SK-N-SH (cell line): ENCODE measurements around the gene CPSF4. TPM values are rescaled to one million over a fixed set of nuclear protein-coding genes. Genes with fewer than 3 reads are reported as not detected.
A peak's percentile ranks its signal among the peaks of the same experiment; 100 is the strongest.

Experiments used
- CTCF ChIA-PET: fragments of 300-600, 350-600 bp; formaldehyde crosslinking; extraction: SDS; loops from one replicate; lab custom pipeline; 2021; lab: Yijun Ruan, JAX
- POLR2A ChIA-PET: fragments of 350-600 bp; sonication (Branson Sonifier 250); formaldehyde crosslinking; extraction: SDS; loops from one replicate; lab custom pipeline; 2020; ENCODE audit warnings: antibody characterized with exemption, inconsistent platforms; lab: Yijun Ruan, JAX
- DNase-seq: peaks from one replicate; pipeline ENCODE4 v3.0.0; 2012
- H2AFZ ChIP-seq: fragments of 200-600 bp; sonication (generic); 2 replicates; pipeline ENCODE4 v1.8.1; 2016; ENCODE audit warnings: antibody characterized with exemption, mild to moderate bottlenecking, low read depth
- H3F3A ChIP-seq: fragments of 200-600 bp; sonication (generic); replicated peaks from 2 replicates; pipeline ENCODE3; 2016; ENCODE audit warnings: antibody characterized with exemption, mild to moderate bottlenecking; ENCODE audit not compliant: insufficient read depth
- H3K27ac ChIP-seq, 2 experiments: fragments of 200-500 bp in 1 of 2; fragments of 200-600 bp in 1 of 2; sonication (Bioruptor generic) in 1 of 2; sonication (generic), shearing (Covaris generic) in 1 of 2; 2 replicates each; pipeline versions ENCODE4 v1.5.1 to v1.6.1; 2014 to 2016; ENCODE audit warnings: low read depth in 2 of 2, inconsistent platforms in 1 of 2, low read length in 1 of 2, mild to moderate bottlenecking in 1 of 2, mixed read lengths in 1 of 2
- H3K27me3 ChIP-seq: fragments of 200-600 bp; sonication (generic), shearing (Covaris generic); 2 replicates; pipeline ENCODE4 v1.6.1; 2016; ENCODE audit warnings: mixed run types; ENCODE audit not compliant: insufficient read depth
- H3K36me3 ChIP-seq, 2 experiments: fragments of 200-500 bp in 1 of 2; fragments of 200-600 bp in 1 of 2; sonication (Bioruptor generic) in 1 of 2; sonication (generic) in 1 of 2; replicated peaks in 1 of 2; 2 replicates each; pipeline versions ENCODE3 to v1.5.1; 2014 to 2016; ENCODE audit warnings: low read length in 1 of 2, mild to moderate bottlenecking in 1 of 2; ENCODE audit not compliant: insufficient read depth in 2 of 2, control insufficient read depth in 1 of 2
- H3K4me1 ChIP-seq, 2 experiments: fragments of 200-500 bp in 1 of 2; fragments of 200-600 bp in 1 of 2; sonication (Bioruptor generic) in 1 of 2; sonication (generic), shearing (Covaris generic) in 1 of 2; 2 replicates each; pipeline versions ENCODE4 v1.5.1 to v1.6.1; 2014 to 2016; ENCODE audit warnings: low read depth in 1 of 2, low read length in 1 of 2, mixed run types in 1 of 2; ENCODE audit not compliant: insufficient read depth in 2 of 2, control insufficient read depth in 1 of 2
- H3K4me2 ChIP-seq: fragments of 200-600 bp; sonication (generic), shearing (Covaris generic); 2 replicates; pipeline ENCODE4 v1.6.1; 2017; ENCODE audit warnings: mixed run types
- H3K4me3 ChIP-seq, 2 experiments: fragments of 200-500 bp in 1 of 2; fragments of 200-600 bp in 1 of 2; sonication (Bioruptor generic) in 1 of 2; sonication (generic), shearing (Covaris generic) in 1 of 2; 2 replicates each; pipeline versions ENCODE4 v1.5.1 to v1.8.1; 2014 to 2016; ENCODE audit warnings: low read depth in 2 of 2, inconsistent platforms in 1 of 2, low read length in 1 of 2, mild to moderate bottlenecking in 1 of 2, mixed read lengths in 1 of 2, moderate library complexity in 1 of 2
- H3K79me2 ChIP-seq: fragments of 200-600 bp; sonication (generic); 2 replicates; pipeline ENCODE4 v1.8.1; 2017; ENCODE audit warnings: mild to moderate bottlenecking; ENCODE audit not compliant: insufficient read depth
- H3K9ac ChIP-seq: fragments of 200-600 bp; sonication (generic); 2 replicates; pipeline ENCODE4 v1.6.1; 2017; ENCODE audit warnings: mixed run types
- H3K9me2 ChIP-seq: fragments of 200-600 bp; sonication (generic); 2 replicates; pipeline ENCODE4 v1.6.1; 2017; ENCODE audit warnings: mixed run types
- H3K9me3 ChIP-seq: fragments of 200-600 bp; sonication (generic); 2 replicates; pipeline ENCODE4 v1.6.1; 2017; ENCODE audit warnings: mixed run types, mild to moderate bottlenecking, moderate library complexity
- H4K20me1 ChIP-seq: fragments of 200-600 bp; sonication (generic); 2 replicates; pipeline ENCODE4 v1.6.1; 2017; ENCODE audit warnings: mild to moderate bottlenecking, mixed run types; ENCODE audit not compliant: insufficient read depth
- CHD2 ChIP-seq: fragments of 150-350 bp; IDR thresholded peaks from 2 replicates; pipeline ENCODE4 v1.6.1; 2018; ENCODE audit warnings: low read length; ENCODE audit not compliant: partially characterized antibody
- FOSL2 ChIP-seq: IDR thresholded peaks from 2 replicates; pipeline ENCODE4 v1.4.0; 2012; ENCODE audit warnings: low read depth, mild to moderate bottlenecking, moderate library complexity, borderline replicate concordance
- FOXJ3 ChIP-seq: sonication (generic); formaldehyde crosslinking; IDR thresholded peaks from 2 replicates; pipeline ENCODE4 v1.5.1; 2020; ENCODE audit warnings: mild to moderate bottlenecking, missing genetic modification reagents
- FOXM1 ChIP-seq: IDR thresholded peaks from 2 replicates; pipeline ENCODE4 v1.4.0; 2012; ENCODE audit warnings: low read depth, mild to moderate bottlenecking
- GABPA ChIP-seq: IDR thresholded peaks from 2 replicates; pipeline ENCODE4 v1.4.0; 2012; ENCODE audit warnings: low read depth, mild to moderate bottlenecking
- GATA2 ChIP-seq: sonication (generic); formaldehyde crosslinking; IDR thresholded peaks from 2 replicates; pipeline ENCODE4 v1.5.0; 2020; ENCODE audit warnings: mild to moderate bottlenecking, missing genetic modification reagents
- MEF2A ChIP-seq: IDR thresholded peaks from 2 replicates; pipeline ENCODE4 v1.4.0; 2012; ENCODE audit warnings: low read depth, borderline replicate concordance
- NFIC ChIP-seq: IDR thresholded peaks from 2 replicates; pipeline ENCODE4 v1.4.0; 2012; ENCODE audit warnings: borderline replicate concordance
- NRF1 ChIP-seq: IDR thresholded peaks from 2 replicates; pipeline ENCODE4 v1.6.1; 2012; ENCODE audit warnings: low read depth, mild to moderate bottlenecking, low read length
- POLR2AphosphoS5 ChIP-seq: IDR thresholded peaks from 2 replicates; pipeline ENCODE4 v1.6.1; 2012; ENCODE audit warnings: low read depth, low read length
- RAD21 ChIP-seq: IDR thresholded peaks from 2 replicates; pipeline ENCODE4 v1.6.1; 2012; ENCODE audit warnings: mild to moderate bottlenecking, low read length
- RCOR1 ChIP-seq: fragments of 150-350 bp; IDR thresholded peaks from 2 replicates; pipeline ENCODE4 v1.6.1; 2017; ENCODE audit warnings: antibody characterized with exemption, low read length
- RFX5 ChIP-seq: IDR thresholded peaks from 2 replicates; pipeline ENCODE4 v1.6.1; 2012; ENCODE audit warnings: mild to moderate bottlenecking, improper control_type of control experiment, low read length
- SIN3A ChIP-seq: IDR thresholded peaks from 2 replicates; pipeline ENCODE4 v1.6.1; 2012; ENCODE audit warnings: low read depth, mild to moderate bottlenecking, low read length, moderate library complexity, borderline replicate concordance
- SMC3 ChIP-seq: IDR thresholded peaks from 2 replicates; pipeline ENCODE4 v1.6.1; 2012; ENCODE audit warnings: low read depth, low read length, improper control_type of control experiment
- TEAD4 ChIP-seq: IDR thresholded peaks from 2 replicates; pipeline ENCODE4 v1.4.0; 2012; ENCODE audit warnings: mild to moderate bottlenecking, borderline replicate concordance; ENCODE audit not compliant: insufficient read depth
- YY1 ChIP-seq: IDR thresholded peaks from 2 replicates; pipeline ENCODE4 v1.4.0; 2012; ENCODE audit warnings: low read depth, mild to moderate bottlenecking
- WGBS: methylation state at CpG from one replicate; pipeline ENCODE4 v1.1.6; 2017; ENCODE audit warnings: low lambda C conversion rate; 5-methylcytosine and 5-hydroxymethylcytosine counted together
- polyA plus RNA-seq, 3 experiments: library from polyadenylated mRNA; depleted of rRNA; stranded (reverse); fragments of >200 nt; gene quantifications; 2 replicates each; pipeline ENCODE4 v1.2.3, GENCODE V29; 2012
- TF ChIP-seq, protein P1 (sequence below): IDR thresholded peaks from 2 replicates; pipeline ENCODE4 v1.4.0; 2012; ENCODE audit warnings: low read depth, borderline replicate concordance
- TF ChIP-seq, protein P2 (sequence below): IDR thresholded peaks from 2 replicates; pipeline ENCODE4 v1.4.0; 2012; ENCODE audit warnings: low read depth, borderline replicate concordance
- TF ChIP-seq, protein P3 (sequence below): fragments of 200-600 bp; sonication (generic); IDR thresholded peaks from 2 replicates; pipeline ENCODE4 v1.6.1; 2017; ENCODE audit warnings: antibody characterized with exemption, mild to moderate bottlenecking, moderate library complexity
- TF ChIP-seq, protein P4 (sequence below): IDR thresholded peaks from 2 replicates; pipeline ENCODE4; 2012
- TF ChIP-seq, protein P5 (sequence below): fragments of 150-350 bp; IDR thresholded peaks from 2 replicates; pipeline ENCODE4 v1.6.1; 2017; ENCODE audit warnings: antibody characterized with exemption, low read length, low read depth, borderline replicate concordance

CPSF4 gene
- polyA plus RNA-seq, 1 of the 3 experiments (the other 2 are of a cell fraction), result 101 TPM

DNA sequence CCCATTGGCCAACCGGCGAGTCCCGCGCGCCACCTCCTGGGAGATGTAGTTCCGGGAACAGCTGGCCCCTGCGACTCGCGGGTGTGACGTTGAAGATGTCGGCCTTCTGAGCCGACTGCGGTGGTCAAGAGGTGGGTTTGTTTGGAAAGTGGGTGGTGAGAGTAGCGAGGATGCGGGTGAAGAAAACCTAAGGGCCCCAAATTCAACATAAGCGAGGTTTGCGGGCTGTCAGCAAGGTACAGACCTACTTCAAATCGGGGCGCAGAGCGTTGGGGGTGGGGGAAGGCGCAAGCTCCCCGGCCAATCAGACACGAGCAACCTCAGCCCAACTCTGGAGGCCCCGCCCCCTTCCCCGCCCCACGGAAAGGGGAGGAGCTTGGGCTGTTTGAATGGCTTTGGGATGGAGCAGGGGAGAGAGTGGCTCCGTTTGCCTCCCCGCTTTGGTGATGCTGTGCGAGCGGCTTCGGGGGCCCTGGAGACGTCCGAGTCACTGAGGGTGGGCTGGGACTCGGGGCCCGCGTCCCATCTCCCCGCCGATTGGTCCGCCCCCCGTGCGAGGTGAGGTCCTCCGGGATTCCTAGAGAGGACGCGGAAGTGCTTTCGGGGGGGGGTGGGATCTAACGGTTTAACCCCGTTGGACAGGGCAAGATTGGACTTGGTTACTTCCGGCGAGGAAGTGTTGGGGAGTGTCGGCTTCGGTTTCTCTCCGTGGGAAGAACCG lies 66.0 kb downstream of the CPSF4 start, which contains the start of gene ZKSCAN5:
Gene ZKSCAN5, plus strand, starts transcription at position 60 of the 721 bp plus-strand sequence. CDS start 1,383 bp downstream, outside the sequence.
- Histone ChIP-seq H2AFZ (peak within 1 kb of the TSS; percentile 84), H3K4me2 (peak within 1 kb of the TSS; percentile 98), H3K27me3 (no peaks in the 10 kb centered on the region), H4K20me1 (no peaks in the 10 kb centered on the region; the same call in 1 of the 2 replicates), H3K9me2 (no peaks in the 10 kb centered on the region), H3K27ac (peak within 1 kb of the TSS; percentile 89 to 91), H3K4me3 (peak within 1 kb of the TSS; percentile 62 to 98), H3K4me1 (peaks cover 4 to 10% of the 10 kb centered on the region in 2 experiments; a peak in 2 of 4 replicates), H3K36me3 (peaks cover 0 to 12% of the 10 kb centered on the region in 2 experiments), H3K79me2 (peaks cover 64% of the 10 kb centered on the region), H3K9me3 (no peaks in the 10 kb centered on the region), H3K9ac (peak within 1 kb of the TSS; percentile 87), H3F3A (peaks cover 8% of the 10 kb centered on the region)
- ChIA-PET POLR2A (interaction anchor here (0.9 to 2.7 kb wide), 12 partner anchors 11 to 116 kb away, joined by 3 to 14 read pairs (median 6); partner anchors contain the start of genes BUD31, CPSF4, FAM200A and PDAP1), CTCF (interaction anchor here (0.9 to 1.5 kb wide), 3 partner anchors 21 to 112 kb away, joined by 3 to 5 read pairs (median 4); partner anchors contain the start of gene ZSCAN25)
- WGBS, result under 1% methylated on average over 47 of the region's 53 CpGs
- DNase-seq, result peak; percentile 95
- TF ChIP-seq RCOR1, result no peak
- no peak; the same call in 1 of the 2 replicates for TF ChIP-seq RFX5
- TF ChIP-seq FOSL2, result no peak
- TF ChIP-seq, protein P1, sequence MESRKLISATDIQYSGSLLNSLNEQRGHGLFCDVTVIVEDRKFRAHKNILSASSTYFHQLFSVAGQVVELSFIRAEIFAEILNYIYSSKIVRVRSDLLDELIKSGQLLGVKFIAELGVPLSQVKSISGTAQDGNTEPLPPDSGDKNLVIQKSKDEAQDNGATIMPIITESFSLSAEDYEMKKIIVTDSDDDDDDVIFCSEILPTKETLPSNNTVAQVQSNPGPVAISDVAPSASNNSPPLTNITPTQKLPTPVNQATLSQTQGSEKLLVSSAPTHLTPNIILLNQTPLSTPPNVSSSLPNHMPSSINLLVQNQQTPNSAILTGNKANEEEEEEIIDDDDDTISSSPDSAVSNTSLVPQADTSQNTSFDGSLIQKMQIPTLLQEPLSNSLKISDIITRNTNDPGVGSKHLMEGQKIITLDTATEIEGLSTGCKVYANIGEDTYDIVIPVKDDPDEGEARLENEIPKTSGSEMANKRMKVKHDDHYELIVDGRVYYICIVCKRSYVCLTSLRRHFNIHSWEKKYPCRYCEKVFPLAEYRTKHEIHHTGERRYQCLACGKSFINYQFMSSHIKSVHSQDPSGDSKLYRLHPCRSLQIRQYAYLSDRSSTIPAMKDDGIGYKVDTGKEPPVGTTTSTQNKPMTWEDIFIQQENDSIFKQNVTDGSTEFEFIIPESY, result peak; percentile 92
- peak; percentile 57 for TF ChIP-seq YY1
- TF ChIP-seq CHD2, result peak; percentile 97
- no peak for TF ChIP-seq MEF2A
- TF ChIP-seq SMC3, result no peak
- TF ChIP-seq SIN3A, result peak; percentile 80
- peak; percentile 32; the same call in 1 of the 2 replicates for TF ChIP-seq FOXM1
- TF ChIP-seq, protein P2, sequence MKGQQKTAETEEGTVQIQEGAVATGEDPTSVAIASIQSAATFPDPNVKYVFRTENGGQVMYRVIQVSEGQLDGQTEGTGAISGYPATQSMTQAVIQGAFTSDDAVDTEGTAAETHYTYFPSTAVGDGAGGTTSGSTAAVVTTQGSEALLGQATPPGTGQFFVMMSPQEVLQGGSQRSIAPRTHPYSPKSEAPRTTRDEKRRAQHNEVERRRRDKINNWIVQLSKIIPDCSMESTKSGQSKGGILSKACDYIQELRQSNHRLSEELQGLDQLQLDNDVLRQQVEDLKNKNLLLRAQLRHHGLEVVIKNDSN, result no peak
- TF ChIP-seq, protein P3, sequence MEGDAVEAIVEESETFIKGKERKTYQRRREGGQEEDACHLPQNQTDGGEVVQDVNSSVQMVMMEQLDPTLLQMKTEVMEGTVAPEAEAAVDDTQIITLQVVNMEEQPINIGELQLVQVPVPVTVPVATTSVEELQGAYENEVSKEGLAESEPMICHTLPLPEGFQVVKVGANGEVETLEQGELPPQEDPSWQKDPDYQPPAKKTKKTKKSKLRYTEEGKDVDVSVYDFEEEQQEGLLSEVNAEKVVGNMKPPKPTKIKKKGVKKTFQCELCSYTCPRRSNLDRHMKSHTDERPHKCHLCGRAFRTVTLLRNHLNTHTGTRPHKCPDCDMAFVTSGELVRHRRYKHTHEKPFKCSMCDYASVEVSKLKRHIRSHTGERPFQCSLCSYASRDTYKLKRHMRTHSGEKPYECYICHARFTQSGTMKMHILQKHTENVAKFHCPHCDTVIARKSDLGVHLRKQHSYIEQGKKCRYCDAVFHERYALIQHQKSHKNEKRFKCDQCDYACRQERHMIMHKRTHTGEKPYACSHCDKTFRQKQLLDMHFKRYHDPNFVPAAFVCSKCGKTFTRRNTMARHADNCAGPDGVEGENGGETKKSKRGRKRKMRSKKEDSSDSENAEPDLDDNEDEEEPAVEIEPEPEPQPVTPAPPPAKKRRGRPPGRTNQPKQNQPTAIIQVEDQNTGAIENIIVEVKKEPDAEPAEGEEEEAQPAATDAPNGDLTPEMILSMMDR, result no peak
- TF ChIP-seq GATA2 (CRISPR knock-in tag), result no peak
- no peak for TF ChIP-seq NRF1
- TF ChIP-seq TEAD4, result no peak
- TF ChIP-seq, protein P4, sequence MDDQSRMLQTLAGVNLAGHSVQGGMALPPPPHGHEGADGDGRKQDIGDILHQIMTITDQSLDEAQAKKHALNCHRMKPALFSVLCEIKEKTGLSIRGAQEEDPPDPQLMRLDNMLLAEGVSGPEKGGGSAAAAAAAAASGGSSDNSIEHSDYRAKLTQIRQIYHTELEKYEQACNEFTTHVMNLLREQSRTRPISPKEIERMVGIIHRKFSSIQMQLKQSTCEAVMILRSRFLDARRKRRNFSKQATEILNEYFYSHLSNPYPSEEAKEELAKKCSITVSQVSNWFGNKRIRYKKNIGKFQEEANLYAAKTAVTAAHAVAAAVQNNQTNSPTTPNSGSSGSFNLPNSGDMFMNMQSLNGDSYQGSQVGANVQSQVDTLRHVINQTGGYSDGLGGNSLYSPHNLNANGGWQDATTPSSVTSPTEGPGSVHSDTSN, result peak; percentile 30
- peak; percentile 95 for TF ChIP-seq GABPA
- 0 out of 2 replicates have a peak, but pooled peaks have one; percentile 44 for TF ChIP-seq FOXJ3
- TF ChIP-seq, protein P5, sequence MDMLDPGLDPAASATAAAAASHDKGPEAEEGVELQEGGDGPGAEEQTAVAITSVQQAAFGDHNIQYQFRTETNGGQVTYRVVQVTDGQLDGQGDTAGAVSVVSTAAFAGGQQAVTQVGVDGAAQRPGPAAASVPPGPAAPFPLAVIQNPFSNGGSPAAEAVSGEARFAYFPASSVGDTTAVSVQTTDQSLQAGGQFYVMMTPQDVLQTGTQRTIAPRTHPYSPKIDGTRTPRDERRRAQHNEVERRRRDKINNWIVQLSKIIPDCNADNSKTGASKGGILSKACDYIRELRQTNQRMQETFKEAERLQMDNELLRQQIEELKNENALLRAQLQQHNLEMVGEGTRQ, result no peak
- TF ChIP-seq RAD21, result no peak
- peak; percentile 96 for TF ChIP-seq POLR2AphosphoS5
- TF ChIP-seq NFIC, result no peak; the same call in 1 of the 2 replicates
